Effector memory CD8-positive, alpha-beta T cell (primary cell): Measurements from ENCODE around the gene DNAJC10.
"Not testable (repeated sequence)": the region's sequence is repeated elsewhere in the genome, so short reads cannot be mapped to it uniquely, and the experiment has no call there.

Source experiments
- ATAC-seq: fragments of 150-1000 bp; cut with Tn5 transposase; replicated peaks from 2 replicates; pipeline ENCODE4 v1.10.0; 2021; ENCODE audit warnings: mild to moderate bottlenecking, moderate library complexity
- DNase-seq, 3 experiments: peaks; one replicate each; pipeline ENCODE4 v3.0.0; 2021
- H3K27ac Mint-ChIP-seq, 2 donors: one replicate each; pipeline ENCODE4 v1.8.0; 2022; ENCODE audit warnings: mild to moderate bottlenecking in 2 of 2, mixed read lengths in 2 of 2, moderate library complexity in 2 of 2
- H3K27me3 Mint-ChIP-seq, 2 donors: one replicate each; pipeline ENCODE4 v1.8.0; 2022; ENCODE audit warnings: mixed read lengths in 2 of 2
- H3K36me3 Mint-ChIP-seq: one replicate; pipeline ENCODE4 v1.8.0; 2022; ENCODE audit warnings: mild to moderate bottlenecking, moderate library complexity, mixed read lengths; ENCODE audit not compliant: insufficient read depth
- H3K4me1 Mint-ChIP-seq, 2 donors: one replicate each; pipeline ENCODE4 v1.8.0; 2022; ENCODE audit warnings: low read depth in 2 of 2, mixed read lengths in 2 of 2
- H3K4me3 Mint-ChIP-seq, 2 donors: one replicate each; pipeline ENCODE4 v1.8.0; 2022; ENCODE audit warnings: mild to moderate bottlenecking in 2 of 2, mixed read lengths in 2 of 2, moderate library complexity in 2 of 2
- H3K9me3 Mint-ChIP-seq, 2 donors: one replicate each; pipeline ENCODE4 v1.8.0; 2022; ENCODE audit warnings: mixed read lengths in 2 of 2

Gene DNAJC10

GRCh38 chr2:182733572-182733971, 17.5 kb downstream of the DNAJC10 start:
- no peak for DNase-seq
- Mint-ChIP-seq H3K4me3 (no peak overlapping the region), H3K4me1 (no peaks in the 10 kb centered on the region), H3K27me3 (no peaks in the 10 kb centered on the region), H3K27ac (peak overlapping the region; percentile 7 to 76), H3K36me3 (peaks cover 50% of the 10 kb centered on the region), H3K9me3 (no peaks in the 10 kb centered on the region)
- ATAC-seq, result no peak

- H3K9me3 Mint-ChIP-seq, H3K4me3 Mint-ChIP-seq, DNase-seq, ATAC-seq, H3K27ac Mint-ChIP-seq, H3K4me1 Mint-ChIP-seq, H3K27me3 Mint-ChIP-seq: not testable (repeated sequence)
- peaks cover 27% of the 10 kb centered on the region for H3K36me3 Mint-ChIP-seq
These were observed 20.8 kb downstream of the DNAJC10 start for GRCh38 chr2:182736856-182737255.

GRCh38 chr2:182740701-182741100, 24.6 kb downstream of the DNAJC10 start:
- Mint-ChIP-seq H3K27ac (no peak overlapping the region), H3K9me3 (no peaks in the 10 kb centered on the region), H3K4me1 (peaks cover 0 to 5% of the 10 kb centered on the region in 2 donors), H3K36me3 (peaks cover 36% of the 10 kb centered on the region), H3K4me3 (no peak overlapping the region), H3K27me3 (no peaks in the 10 kb centered on the region)
- DNase-seq, result no peak
- ATAC-seq, result no peak

GRCh38 chr2:182741620-182742019, 25.6 kb downstream of the DNAJC10 start:
- Mint-ChIP-seq H3K9me3 (no peaks in the 10 kb centered on the region), H3K27ac (no peak overlapping the region), H3K4me1 (peaks cover 0 to 5% of the 10 kb centered on the region in 2 donors), H3K36me3 (peaks cover 34% of the 10 kb centered on the region), H3K27me3 (no peaks in the 10 kb centered on the region), H3K4me3 (no peak overlapping the region)
- no peak for ATAC-seq
- no peak for DNase-seq

- no peaks in the 10 kb centered on the region for H3K27me3 Mint-ChIP-seq
- peaks cover 5 to 6% of the 10 kb centered on the region in 2 donors for H3K4me1 Mint-ChIP-seq
- H3K27ac Mint-ChIP-seq, result no peak overlapping the region
- no peak overlapping the region for H3K4me3 Mint-ChIP-seq
- H3K9me3 Mint-ChIP-seq, result no peaks in the 10 kb centered on the region
- DNase-seq (no peak), ATAC-seq (no peak)
- peaks cover 22% of the 10 kb centered on the region for H3K36me3 Mint-ChIP-seq
These were observed 28.4 kb downstream of the DNAJC10 start for GRCh38 chr2:182744490-182744889.

- Mint-ChIP-seq H3K27me3 (no peaks in the 10 kb centered on the region), H3K4me3 (no peak overlapping the region), H3K27ac (no peak overlapping the region), H3K36me3 (peaks cover 22% of the 10 kb centered on the region), H3K4me1 (peaks cover 5 to 6% of the 10 kb centered on the region in 2 donors), H3K9me3 (no peaks in the 10 kb centered on the region)
- DNase-seq (no peak), ATAC-seq (no peak)
These were observed 29.0 kb downstream of the DNAJC10 start for GRCh38 chr2:182745061-182745460.

GRCh38 chr2:182745894-182746293, 29.8 kb downstream of the DNAJC10 start:
- H3K27me3 Mint-ChIP-seq, H3K9me3 Mint-ChIP-seq, H3K4me3 Mint-ChIP-seq, DNase-seq, H3K4me1 Mint-ChIP-seq, H3K27ac Mint-ChIP-seq, ATAC-seq: not testable (repeated sequence)
- peaks cover 22% of the 10 kb centered on the region for H3K36me3 Mint-ChIP-seq

- Mint-ChIP-seq H3K9me3 (no peaks in the 10 kb centered on the region), H3K36me3 (peaks cover 61% of the 10 kb centered on the region), H3K27ac (no peak overlapping the region), H3K27me3 (no peaks in the 10 kb centered on the region), H3K4me3 (no peak overlapping the region), H3K4me1 (no peaks in the 10 kb centered on the region)
- DNase-seq (no peak), ATAC-seq (no peak)
These were observed 38.2 kb downstream of the DNAJC10 start for GRCh38 chr2:182754231-182754630.

GRCh38 chr2:182758379-182758778, 42.3 kb downstream of the DNAJC10 start:
- no peak for ATAC-seq
- no peaks in the 10 kb centered on the region for H3K9me3 Mint-ChIP-seq
- no peak overlapping the region for H3K4me3 Mint-ChIP-seq
- no peaks in the 10 kb centered on the region for H3K27me3 Mint-ChIP-seq
- no peak for DNase-seq
- H3K4me1 Mint-ChIP-seq, result peaks cover 0 to 5% of the 10 kb centered on the region in 2 donors
- H3K27ac Mint-ChIP-seq, result no peak overlapping the region
- peaks cover 56% of the 10 kb centered on the region for H3K36me3 Mint-ChIP-seq

- Mint-ChIP-seq H3K4me3 (no peak overlapping the region), H3K36me3 (peaks cover 34% of the 10 kb centered on the region), H3K4me1 (peaks cover 0 to 5% of the 10 kb centered on the region in 2 donors), H3K27me3 (no peaks in the 10 kb centered on the region), H3K9me3 (no peaks in the 10 kb centered on the region), H3K27ac (no peak overlapping the region)
- DNase-seq (no peak), ATAC-seq (no peak)
These were observed 45.8 kb downstream of the DNAJC10 start for GRCh38 chr2:182761903-182762302.

GRCh38 chr2:182763311-182763912, 47.4 kb downstream of the DNAJC10 start:
- ATAC-seq (no peak), DNase-seq (no peak)
- Mint-ChIP-seq H3K9me3 (no peaks in the 10 kb centered on the region), H3K27ac (no peak overlapping the region), H3K36me3 (peaks cover 31% of the 10 kb centered on the region), H3K27me3 (no peaks in the 10 kb centered on the region), H3K4me1 (peaks cover 2 to 5% of the 10 kb centered on the region in 2 donors), H3K4me3 (no peak overlapping the region)

- ATAC-seq, result no peak
- DNase-seq, result no peak
- Mint-ChIP-seq H3K27ac (no peak overlapping the region), H3K4me1 (peaks cover 2 to 4% of the 10 kb centered on the region in 2 donors), H3K4me3 (no peak overlapping the region), H3K9me3 (peaks cover 2% of the 10 kb centered on the region in 2 donors), H3K27me3 (no peaks in the 10 kb centered on the region), H3K36me3 (peaks cover 14% of the 10 kb centered on the region)
These were observed 50.6 kb downstream of the DNAJC10 start for GRCh38 chr2:182766626-182767025.

GRCh38 chr2:182767578-182767977, 51.5 kb downstream of the DNAJC10 start:
- H3K4me1 Mint-ChIP-seq, result peaks cover 0 to 2% of the 10 kb centered on the region in 2 donors
- ATAC-seq (no peak), DNase-seq (no peak)
- H3K27me3 Mint-ChIP-seq, result no peaks in the 10 kb centered on the region
- H3K27ac Mint-ChIP-seq, result no peak overlapping the region
- H3K36me3 Mint-ChIP-seq, result peaks cover 8% of the 10 kb centered on the region
- H3K9me3 Mint-ChIP-seq, result peaks cover 2 to 6% of the 10 kb centered on the region in 2 donors
- no peak overlapping the region for H3K4me3 Mint-ChIP-seq

GRCh38 chr2:182768950-182769349, 52.9 kb downstream of the DNAJC10 start:
- not testable (repeated sequence) for DNase-seq

More at GRCh38 chr2:182768950-182769349, 52.9 kb downstream of the DNAJC10 start:
- H3K27ac Mint-ChIP-seq, H3K27me3 Mint-ChIP-seq, H3K4me3 Mint-ChIP-seq, H3K36me3 Mint-ChIP-seq, ATAC-seq, H3K9me3 Mint-ChIP-seq, H3K4me1 Mint-ChIP-seq: not testable (repeated sequence)
